Chondrocyte (in vitro differentiated cells): ENCODE results near the gene DDA1. TPM values are rescaled to one million over a fixed set of nuclear protein-coding genes. Genes with fewer than 3 reads are reported as not detected.
A peak's percentile ranks its signal among the peaks of the same experiment; 100 is the strongest.
"Not testable (repeated sequence)": the region's sequence is repeated elsewhere in the genome, so short reads cannot be mapped to it uniquely, and the experiment has no call there.

Experiments
- DNase-seq: peaks from one replicate; pipeline ENCODE4 v3.0.0; 2021; ENCODE audit warnings: mixed read lengths, low spot score
- H3K27ac Mint-ChIP-seq: one replicate; pipeline ENCODE4 v1.8.0; 2021; ENCODE audit warnings: mild to moderate bottlenecking, moderate library complexity, mixed read lengths; ENCODE audit not compliant: unreplicated experiment
- H3K27me3 Mint-ChIP-seq: 2 replicates; pipeline ENCODE4 v1.8.0; 2021; ENCODE audit warnings: low read depth, mixed read lengths
- H3K36me3 Mint-ChIP-seq: 2 replicates; pipeline ENCODE4 v1.8.0; 2021; ENCODE audit warnings: low read depth, mixed read lengths
- H3K4me1 Mint-ChIP-seq: 2 replicates; pipeline ENCODE4 v1.8.0; 2021; ENCODE audit warnings: low read depth, mild to moderate bottlenecking, mixed read lengths
- H3K4me3 Mint-ChIP-seq: one replicate; pipeline ENCODE4 v1.8.0; 2021; ENCODE audit warnings: mild to moderate bottlenecking, moderate library complexity, mixed read lengths; ENCODE audit not compliant: unreplicated experiment
- H3K9me3 Mint-ChIP-seq: 2 replicates; pipeline ENCODE4 v1.8.0; 2021; ENCODE audit warnings: low read depth, mixed read lengths
- total RNA-seq: library from RNA; stranded (reverse); gene quantifications from 3 replicates; pipeline ENCODE4 v1.2.1, GENCODE V29; 2021
- TF ChIP-seq, protein P1 (sequence below): fragments of 200-600 bp; sonication (generic); IDR thresholded peaks from 2 replicates; pipeline ENCODE4 v1.5.0; 2021; ENCODE audit warnings: antibody characterized with exemption, mild to moderate bottlenecking, moderate library complexity

The DDA1 gene
- total RNA-seq, 1 donor from 2014 or later, result 63.9 TPM

DNA sequence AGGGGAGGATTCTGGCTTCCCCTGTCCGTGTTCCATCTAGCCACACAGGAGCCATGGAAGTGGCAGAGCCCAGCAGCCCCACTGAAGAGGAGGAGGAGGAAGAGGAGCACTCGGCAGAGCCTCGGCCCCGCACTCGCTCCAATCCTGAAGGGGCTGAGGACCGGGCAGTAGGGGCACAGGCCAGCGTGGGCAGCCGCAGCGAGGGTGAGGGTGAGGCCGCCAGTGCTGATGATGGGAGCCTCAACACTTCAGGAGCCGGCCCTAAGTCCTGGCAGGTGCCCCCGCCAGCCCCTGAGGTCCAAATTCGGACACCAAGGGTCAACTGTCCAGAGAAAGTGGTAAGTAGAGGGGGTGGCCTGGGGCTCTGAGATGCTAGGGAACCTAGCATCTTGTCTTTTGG lies 40.6 kb upstream of the DDA1 start:
- no peak for DNase-seq
- H3K4me1 Mint-ChIP-seq, result peaks cover 16% of the 10 kb centered on the region
- no peak overlapping the region for H3K27ac Mint-ChIP-seq
- no peaks in the 10 kb centered on the region for H3K27me3 Mint-ChIP-seq
- H3K36me3 Mint-ChIP-seq, result peaks cover 6% of the 10 kb centered on the region
- H3K4me3 Mint-ChIP-seq, result no peak overlapping the region
- TF ChIP-seq, protein P1, sequence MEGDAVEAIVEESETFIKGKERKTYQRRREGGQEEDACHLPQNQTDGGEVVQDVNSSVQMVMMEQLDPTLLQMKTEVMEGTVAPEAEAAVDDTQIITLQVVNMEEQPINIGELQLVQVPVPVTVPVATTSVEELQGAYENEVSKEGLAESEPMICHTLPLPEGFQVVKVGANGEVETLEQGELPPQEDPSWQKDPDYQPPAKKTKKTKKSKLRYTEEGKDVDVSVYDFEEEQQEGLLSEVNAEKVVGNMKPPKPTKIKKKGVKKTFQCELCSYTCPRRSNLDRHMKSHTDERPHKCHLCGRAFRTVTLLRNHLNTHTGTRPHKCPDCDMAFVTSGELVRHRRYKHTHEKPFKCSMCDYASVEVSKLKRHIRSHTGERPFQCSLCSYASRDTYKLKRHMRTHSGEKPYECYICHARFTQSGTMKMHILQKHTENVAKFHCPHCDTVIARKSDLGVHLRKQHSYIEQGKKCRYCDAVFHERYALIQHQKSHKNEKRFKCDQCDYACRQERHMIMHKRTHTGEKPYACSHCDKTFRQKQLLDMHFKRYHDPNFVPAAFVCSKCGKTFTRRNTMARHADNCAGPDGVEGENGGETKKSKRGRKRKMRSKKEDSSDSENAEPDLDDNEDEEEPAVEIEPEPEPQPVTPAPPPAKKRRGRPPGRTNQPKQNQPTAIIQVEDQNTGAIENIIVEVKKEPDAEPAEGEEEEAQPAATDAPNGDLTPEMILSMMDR, result no peak
- peaks cover 4% of the 10 kb centered on the region for H3K9me3 Mint-ChIP-seq

DNA sequence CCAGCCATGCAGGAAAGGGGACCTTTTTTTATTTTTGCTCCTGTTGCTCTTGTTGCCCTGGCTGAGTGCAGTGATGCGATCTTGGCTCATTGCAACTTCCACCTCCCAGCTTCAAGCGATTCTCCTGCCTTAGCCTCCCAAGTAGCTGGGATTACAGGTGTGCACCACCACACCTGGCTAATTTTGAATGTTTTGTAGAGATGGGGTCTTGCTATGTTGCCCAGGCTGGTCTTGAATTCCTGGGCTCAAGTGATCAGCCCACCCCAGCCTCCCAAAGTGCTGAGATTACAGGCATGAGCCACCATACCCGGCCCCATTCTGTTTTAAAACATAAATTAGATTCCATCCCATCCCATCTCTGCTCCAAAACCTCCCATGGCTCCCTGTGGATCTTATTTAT lies 34.5 kb upstream of the DDA1 start:
- not testable (repeated sequence) for H3K27me3 Mint-ChIP-seq, H3K4me3 Mint-ChIP-seq, DNase-seq, H3K9me3 Mint-ChIP-seq, H3K4me1 Mint-ChIP-seq, H3K27ac Mint-ChIP-seq
- peaks cover 24% of the 10 kb centered on the region for H3K36me3 Mint-ChIP-seq

GRCh38 chr19:17275441-17276175 lies 33.8 kb upstream of the DDA1 start:
- DNase-seq, result no peak
- H3K27ac Mint-ChIP-seq, result no peak overlapping the region
- no peaks in the 10 kb centered on the region for H3K27me3 Mint-ChIP-seq
- H3K4me3 Mint-ChIP-seq, result no peak overlapping the region
- H3K36me3 Mint-ChIP-seq, result peaks cover 22% of the 10 kb centered on the region
- H3K9me3 Mint-ChIP-seq, result no peaks in the 10 kb centered on the region
- TF ChIP-seq, protein P1, result no peak
- H3K4me1 Mint-ChIP-seq, result no peaks in the 10 kb centered on the region

GRCh38 chr19:17279436-17279835 lies 29.9 kb upstream of the DDA1 start:
- no peaks in the 10 kb centered on the region for H3K9me3 Mint-ChIP-seq
- H3K4me1 Mint-ChIP-seq, result peaks cover 9% of the 10 kb centered on the region
- H3K27me3 Mint-ChIP-seq, result no peaks in the 10 kb centered on the region
- no peak overlapping the region for H3K27ac Mint-ChIP-seq
- no peak for DNase-seq
- peaks cover 15% of the 10 kb centered on the region for H3K36me3 Mint-ChIP-seq
- H3K4me3 Mint-ChIP-seq, result no peak overlapping the region
- TF ChIP-seq, protein P1, result no peak

- peak within 1 kb of the TSS; percentile 62 for H3K4me3 Mint-ChIP-seq
- no peaks in the 10 kb centered on the region for H3K9me3 Mint-ChIP-seq
- peaks cover 7% of the 10 kb centered on the region for H3K36me3 Mint-ChIP-seq
- TF ChIP-seq, protein P1, result no peak
- no peak for DNase-seq
- no peaks in the 10 kb centered on the region for H3K27me3 Mint-ChIP-seq
- H3K4me1 Mint-ChIP-seq, result peaks cover 9% of the 10 kb centered on the region
- H3K27ac Mint-ChIP-seq, result no peak within 1 kb of the TSS
Observed at GRCh38 chr19:17281391-17282304, 27.7 kb upstream of the DDA1 start, which contains the start of gene ANKLE1. ANKLE1 (plus strand) TSS chr19:17281901; CDS start chr19:17281921, 20 bp downstream.
